Liver (tissue), 3 donors: ENCODE results near the gene P4HB.

Experiments used
- CTCF ChIP-seq: fragments of 150-350 bp; IDR thresholded peaks from 2 replicates; pipeline ENCODE4 v1.5.1; 2017; ENCODE audit warnings: improper control_type of control experiment, low read depth, low read length; ENCODE audit not compliant: missing input control
- EGR1 ChIP-seq, 2 donors: IDR thresholded peaks; 2 replicates each; pipeline ENCODE4 v1.6.1; 2016 to 2018; ENCODE audit warnings: antibody characterized with exemption in 2 of 2, low read depth in 2 of 2
- FOXA1 ChIP-seq: IDR thresholded peaks from 2 replicates; pipeline ENCODE4 v1.6.1; 2016; ENCODE audit warnings: antibody characterized with exemption
- FOXA2 ChIP-seq: IDR thresholded peaks from 2 replicates; pipeline ENCODE4 v1.6.1; 2016; ENCODE audit warnings: antibody characterized with exemption
- GABPA ChIP-seq, 2 donors: IDR thresholded peaks in 1 of 2; conservative IDR thresholded peaks in 1 of 2; 2 replicates each; pipeline ENCODE4 v1.6.1; 2016; ENCODE audit warnings: antibody characterized with exemption in 2 of 2, mild to moderate bottlenecking in 1 of 2, moderate library complexity in 1 of 2
- RAD21 ChIP-seq, 2 donors: IDR thresholded peaks; 2 replicates each; pipeline ENCODE4 v1.6.1; 2016; ENCODE audit warnings: antibody characterized with exemption in 2 of 2, mild to moderate bottlenecking in 2 of 2
- SP1 ChIP-seq: IDR thresholded peaks from 2 replicates; pipeline ENCODE4 v1.6.1; 2018; ENCODE audit warnings: antibody characterized with exemption, mild to moderate bottlenecking
- TAF1 ChIP-seq: conservative IDR thresholded peaks from 2 replicates; pipeline ENCODE4 v1.6.1; 2016; ENCODE audit warnings: antibody characterized with exemption, mild to moderate bottlenecking
- YY1 ChIP-seq: IDR thresholded peaks from 2 replicates; pipeline ENCODE4 v1.6.1; 2016; ENCODE audit warnings: antibody characterized with exemption, mild to moderate bottlenecking
- TF ChIP-seq, protein P1 (sequence below): IDR thresholded peaks from 2 replicates; pipeline ENCODE4 v1.6.1; 2016; ENCODE audit warnings: antibody characterized with exemption, mild to moderate bottlenecking
- TF ChIP-seq, protein P2 (sequence below): IDR thresholded peaks from 2 replicates; pipeline ENCODE4 v1.6.1; 2016; ENCODE audit warnings: antibody characterized with exemption
- donor health status: healthy.
- donor health status: healthy.

- no peak for TF ChIP-seq EGR1 (IDR thresholded peaks at IDR 0.05; ENCODE audit: low read depth in 2 of 2)
- no peak for TF ChIP-seq RAD21 (IDR thresholded peaks at IDR 0.05)
- TF ChIP-seq CTCF: no peak
- TF ChIP-seq, protein P1, sequence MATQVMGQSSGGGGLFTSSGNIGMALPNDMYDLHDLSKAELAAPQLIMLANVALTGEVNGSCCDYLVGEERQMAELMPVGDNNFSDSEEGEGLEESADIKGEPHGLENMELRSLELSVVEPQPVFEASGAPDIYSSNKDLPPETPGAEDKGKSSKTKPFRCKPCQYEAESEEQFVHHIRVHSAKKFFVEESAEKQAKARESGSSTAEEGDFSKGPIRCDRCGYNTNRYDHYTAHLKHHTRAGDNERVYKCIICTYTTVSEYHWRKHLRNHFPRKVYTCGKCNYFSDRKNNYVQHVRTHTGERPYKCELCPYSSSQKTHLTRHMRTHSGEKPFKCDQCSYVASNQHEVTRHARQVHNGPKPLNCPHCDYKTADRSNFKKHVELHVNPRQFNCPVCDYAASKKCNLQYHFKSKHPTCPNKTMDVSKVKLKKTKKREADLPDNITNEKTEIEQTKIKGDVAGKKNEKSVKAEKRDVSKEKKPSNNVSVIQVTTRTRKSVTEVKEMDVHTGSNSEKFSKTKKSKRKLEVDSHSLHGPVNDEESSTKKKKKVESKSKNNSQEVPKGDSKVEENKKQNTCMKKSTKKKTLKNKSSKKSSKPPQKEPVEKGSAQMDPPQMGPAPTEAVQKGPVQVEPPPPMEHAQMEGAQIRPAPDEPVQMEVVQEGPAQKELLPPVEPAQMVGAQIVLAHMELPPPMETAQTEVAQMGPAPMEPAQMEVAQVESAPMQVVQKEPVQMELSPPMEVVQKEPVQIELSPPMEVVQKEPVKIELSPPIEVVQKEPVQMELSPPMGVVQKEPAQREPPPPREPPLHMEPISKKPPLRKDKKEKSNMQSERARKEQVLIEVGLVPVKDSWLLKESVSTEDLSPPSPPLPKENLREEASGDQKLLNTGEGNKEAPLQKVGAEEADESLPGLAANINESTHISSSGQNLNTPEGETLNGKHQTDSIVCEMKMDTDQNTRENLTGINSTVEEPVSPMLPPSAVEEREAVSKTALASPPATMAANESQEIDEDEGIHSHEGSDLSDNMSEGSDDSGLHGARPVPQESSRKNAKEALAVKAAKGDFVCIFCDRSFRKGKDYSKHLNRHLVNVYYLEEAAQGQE: no peak
- TF ChIP-seq, protein P2, sequence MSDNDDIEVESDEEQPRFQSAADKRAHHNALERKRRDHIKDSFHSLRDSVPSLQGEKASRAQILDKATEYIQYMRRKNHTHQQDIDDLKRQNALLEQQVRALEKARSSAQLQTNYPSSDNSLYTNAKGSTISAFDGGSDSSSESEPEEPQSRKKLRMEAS: no peak
- TF ChIP-seq SP1: no peak
- no peak for TF ChIP-seq TAF1
- no peak for TF ChIP-seq GABPA (IDR thresholded peaks at IDR 0.05 in 1 of 2, conservative IDR thresholded peaks at IDR 0.05 in 1 of 2)
- TF ChIP-seq FOXA1: no peak
- no peak for TF ChIP-seq YY1
- no peak for TF ChIP-seq FOXA2
Measured at GRCh38 chr17:81831957-81832607, 28.3 kb downstream of the P4HB start.
